Mesodermal cell (in vitro differentiated cells): Measurements from ENCODE around the gene NEDD8.

Source experiments
- H3K27ac ChIP-seq: 2 replicates; pipeline ENCODE4 v1.7.0; 2013; ENCODE audit warnings: mild to moderate bottlenecking, low read depth, low read length, moderate library complexity; ENCODE audit not compliant: severe bottlenecking
- H3K36me3 ChIP-seq: 2 replicates; pipeline ENCODE4 v1.7.1; 2013; ENCODE audit warnings: mild to moderate bottlenecking, low read length, moderate library complexity; ENCODE audit not compliant: control insufficient read depth, insufficient read depth
- H3K4me1 ChIP-seq: one replicate; pipeline ENCODE4 v1.7.1; 2013; ENCODE audit warnings: mild to moderate bottlenecking, low read length; ENCODE audit not compliant: insufficient read depth, control insufficient read depth, poor library complexity, severe bottlenecking
- H3K4me3 ChIP-seq: 2 replicates; pipeline ENCODE4 v1.7.0; 2013; ENCODE audit warnings: low read length, control low read depth, mild to moderate bottlenecking; ENCODE audit not compliant: insufficient read depth, poor library complexity, severe bottlenecking; ENCODE audit errors: extremely low read depth
- H3K9me3 ChIP-seq: 2 replicates; pipeline ENCODE4 v1.7.1; 2013; ENCODE audit warnings: mild to moderate bottlenecking, low read length, moderate library complexity; ENCODE audit not compliant: control insufficient read depth
- WGBS, 2 experiments: methylation state at CpG; one replicate each; pipeline ENCODE4 v1.1.5; 2013; ENCODE audit warnings: missing lambda C conversion rate in 2 of 2; ENCODE audit not compliant: insufficient coverage in 2 of 2; 5-methylcytosine and 5-hydroxymethylcytosine counted together

The NEDD8 gene

DNA sequence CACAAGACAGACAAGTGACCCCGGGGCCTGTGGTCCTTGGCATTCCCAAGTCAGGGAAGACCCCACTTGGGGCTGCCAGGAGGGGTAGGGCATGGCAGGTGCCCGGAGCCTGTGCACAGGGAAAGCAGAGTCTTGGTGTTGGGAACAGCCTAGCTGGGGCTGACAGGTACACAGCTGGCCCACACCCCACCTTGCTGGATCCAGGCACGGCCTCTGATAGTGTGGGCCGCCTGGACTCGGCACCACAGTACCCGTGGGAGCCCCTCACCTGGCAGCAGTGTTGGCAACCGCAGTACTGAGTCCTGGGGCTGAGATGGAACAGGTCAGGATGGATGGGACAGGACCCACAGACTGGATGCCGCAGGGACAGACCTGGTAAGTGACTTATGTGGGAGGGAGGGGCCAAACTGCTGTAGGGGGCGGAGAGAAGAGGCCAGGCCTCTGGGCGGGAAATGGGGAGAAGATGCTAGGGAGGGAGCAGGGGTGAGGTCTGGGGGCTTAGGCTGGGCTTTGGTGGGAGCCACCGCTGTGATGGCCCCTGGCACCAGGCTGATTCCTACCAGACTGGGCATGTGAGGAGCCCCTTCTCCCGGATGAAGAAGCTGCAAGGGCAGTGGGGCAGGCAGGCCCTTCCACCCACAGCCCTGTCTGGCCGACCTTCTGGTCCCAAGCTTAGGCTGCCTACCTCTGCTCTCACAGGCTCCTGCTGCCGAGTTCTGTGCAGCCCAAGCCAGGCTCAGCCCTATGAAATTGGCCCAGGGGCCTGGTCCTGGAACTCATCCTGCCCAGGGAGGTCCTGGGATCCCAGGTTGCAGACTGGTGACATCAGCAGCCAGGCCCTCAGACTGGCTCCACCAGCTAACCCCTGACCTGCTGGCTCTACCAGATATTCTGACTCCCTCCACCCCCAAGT is 30.9 kb upstream of the NEDD8 start, which contains the start of gene TGM1:
TGM1 (minus strand) TSS at position 357 of the 913 bp plus-strand sequence. CDS start 825 bp downstream, outside the sequence.
- H3K27ac ChIP-seq: no peak within 1 kb of the TSS
- peaks cover 3% of the 10 kb centered on the region for H3K4me1 ChIP-seq
- H3K4me3 ChIP-seq: no peak within 1 kb of the TSS
- WGBS, 2 experiments: 70 to 79% methylated on average over 8 to 11 of the region's 14 CpGs
- no peaks in the 10 kb centered on the region for H3K9me3 ChIP-seq
- H3K36me3 ChIP-seq: peaks cover 12% of the 10 kb centered on the region

DNA sequence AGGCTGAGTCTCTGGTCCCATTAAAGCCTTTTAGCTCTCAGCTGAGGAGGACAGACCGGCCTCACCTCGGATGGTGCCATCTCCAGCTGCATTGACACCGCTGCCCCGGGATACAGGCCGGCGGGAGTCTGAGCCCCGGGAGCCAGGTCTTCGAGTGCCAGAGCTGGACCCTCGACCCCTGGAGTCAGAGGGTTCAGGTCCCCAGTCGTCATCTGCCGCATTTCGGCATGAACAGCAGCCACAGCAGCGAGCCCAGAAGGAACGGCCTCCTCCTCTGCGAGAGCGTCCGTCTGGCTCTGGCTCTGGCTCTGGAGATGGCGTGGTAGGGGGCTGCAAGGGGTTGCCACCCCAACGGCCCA is 29.8 kb upstream of the NEDD8 start:
- H3K27ac ChIP-seq: no peak overlapping the region
- H3K4me1 ChIP-seq: peaks cover 3% of the 10 kb centered on the region
- no peak overlapping the region for H3K4me3 ChIP-seq
- no peaks in the 10 kb centered on the region for H3K9me3 ChIP-seq
- H3K36me3 ChIP-seq: peaks cover 12% of the 10 kb centered on the region
- 91 to 93% methylated on average over 17 to 19 of the region's 19 CpGs for WGBS, 2 experiments

DNA sequence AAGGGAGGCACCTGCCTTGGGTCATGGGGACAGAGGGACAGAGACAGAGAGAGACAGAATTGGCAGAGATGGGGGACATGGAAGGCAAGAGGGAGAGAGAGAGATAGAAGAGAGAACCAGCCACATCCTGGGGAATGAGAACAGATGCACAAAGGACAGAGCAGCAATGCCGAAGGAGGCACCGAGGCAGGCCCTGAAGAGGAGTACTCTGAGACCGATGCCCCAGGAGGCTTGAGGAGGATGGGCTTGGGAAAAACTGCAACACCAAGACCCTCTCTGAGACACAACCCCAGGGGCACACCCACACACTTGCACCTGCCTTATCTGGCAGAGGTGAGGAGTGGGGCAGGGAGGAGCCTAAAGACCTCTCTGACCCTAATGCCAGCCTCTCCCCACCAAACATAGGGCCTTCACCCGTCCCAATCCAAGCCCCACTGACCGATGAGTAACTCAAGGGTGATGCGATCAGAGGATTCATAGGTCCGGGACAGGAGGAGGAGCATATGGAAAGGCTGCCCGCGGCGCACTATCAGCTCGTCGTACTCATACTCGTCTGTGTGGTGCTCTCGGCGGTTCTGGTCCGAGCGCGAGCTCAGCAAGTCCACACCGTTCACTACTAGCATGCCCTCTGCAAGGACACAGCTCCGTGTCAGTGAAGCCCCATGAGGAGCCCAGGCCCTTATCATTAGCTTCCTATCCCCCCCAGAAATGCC is 29.2 kb upstream of the NEDD8 start:
- Histone ChIP-seq H3K9me3 (no peaks in the 10 kb centered on the region), H3K27ac (no peak overlapping the region), H3K4me3 (no peak overlapping the region), H3K36me3 (peaks cover 8% of the 10 kb centered on the region), H3K4me1 (peaks cover 3% of the 10 kb centered on the region)
- WGBS, 2 experiments: 87 to 94% methylated on average over 18 to 20 of the region's 20 CpGs

DNA sequence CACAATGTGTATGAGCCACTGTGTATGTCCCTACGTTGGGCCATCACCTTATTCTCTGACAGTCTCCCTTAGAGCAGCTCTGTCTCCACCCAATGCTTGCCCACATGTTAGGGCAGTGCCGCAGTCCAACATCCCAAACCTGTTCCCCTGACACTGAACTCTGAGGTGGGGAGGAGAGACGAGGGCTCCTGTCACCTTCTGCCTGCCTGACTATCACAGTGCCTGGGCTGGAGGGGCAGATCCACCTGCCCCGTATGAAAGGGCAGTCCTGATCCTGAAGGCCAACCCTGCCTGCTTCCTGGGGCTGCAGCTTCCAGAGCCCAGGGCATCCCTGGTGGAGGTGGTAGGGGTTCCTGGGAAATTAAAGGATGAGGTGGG is 28.6 kb upstream of the NEDD8 start:
- no peaks in the 10 kb centered on the region for H3K9me3 ChIP-seq
- H3K27ac ChIP-seq: no peak overlapping the region
- WGBS, 2 experiments: 60 to 76% methylated on average over 1 to 3 of the region's 4 CpGs
- H3K4me3 ChIP-seq: no peak overlapping the region
- H3K4me1 ChIP-seq: peaks cover 3% of the 10 kb centered on the region
- H3K36me3 ChIP-seq: peaks cover 4% of the 10 kb centered on the region

DNA sequence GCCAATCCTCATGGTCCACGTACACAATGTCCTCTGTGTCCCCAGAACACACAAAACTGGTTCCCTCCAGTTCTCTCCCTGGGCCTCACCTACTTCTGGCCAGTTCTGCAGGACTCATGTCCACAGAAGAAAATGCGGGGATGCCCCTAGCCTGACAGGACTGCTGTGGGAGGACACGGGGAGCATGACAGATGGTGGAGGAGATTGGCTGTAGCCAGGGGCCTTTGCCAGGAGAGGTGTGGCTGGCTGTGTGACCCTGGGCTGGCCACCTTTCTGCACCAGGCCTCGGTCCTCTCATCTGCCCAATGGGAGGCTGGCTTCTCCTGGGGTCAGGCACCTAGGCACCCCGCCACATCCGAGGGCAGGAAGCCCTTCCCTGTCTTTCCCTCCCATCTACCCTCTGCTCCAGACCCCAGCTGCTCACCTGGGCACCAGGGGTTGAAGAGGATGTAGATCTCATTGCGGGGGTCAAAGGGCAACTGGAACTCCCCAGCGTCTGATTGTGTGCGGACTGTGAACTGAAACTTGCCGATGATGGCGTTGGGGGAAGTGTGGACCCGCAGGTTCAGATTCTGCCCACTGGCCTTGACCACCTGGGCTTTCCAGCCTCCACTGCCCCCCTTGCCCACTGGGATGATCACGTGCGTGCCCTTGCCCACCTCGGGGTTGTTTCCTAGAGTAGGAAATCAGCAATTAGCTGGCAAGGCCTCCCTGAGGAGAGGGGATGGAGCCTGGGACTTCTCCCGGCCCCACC is 28.0 kb upstream of the NEDD8 start:
- 90 to 93% methylated on average over 11 to 12 of the region's 16 CpGs for WGBS, 2 experiments

DNA sequence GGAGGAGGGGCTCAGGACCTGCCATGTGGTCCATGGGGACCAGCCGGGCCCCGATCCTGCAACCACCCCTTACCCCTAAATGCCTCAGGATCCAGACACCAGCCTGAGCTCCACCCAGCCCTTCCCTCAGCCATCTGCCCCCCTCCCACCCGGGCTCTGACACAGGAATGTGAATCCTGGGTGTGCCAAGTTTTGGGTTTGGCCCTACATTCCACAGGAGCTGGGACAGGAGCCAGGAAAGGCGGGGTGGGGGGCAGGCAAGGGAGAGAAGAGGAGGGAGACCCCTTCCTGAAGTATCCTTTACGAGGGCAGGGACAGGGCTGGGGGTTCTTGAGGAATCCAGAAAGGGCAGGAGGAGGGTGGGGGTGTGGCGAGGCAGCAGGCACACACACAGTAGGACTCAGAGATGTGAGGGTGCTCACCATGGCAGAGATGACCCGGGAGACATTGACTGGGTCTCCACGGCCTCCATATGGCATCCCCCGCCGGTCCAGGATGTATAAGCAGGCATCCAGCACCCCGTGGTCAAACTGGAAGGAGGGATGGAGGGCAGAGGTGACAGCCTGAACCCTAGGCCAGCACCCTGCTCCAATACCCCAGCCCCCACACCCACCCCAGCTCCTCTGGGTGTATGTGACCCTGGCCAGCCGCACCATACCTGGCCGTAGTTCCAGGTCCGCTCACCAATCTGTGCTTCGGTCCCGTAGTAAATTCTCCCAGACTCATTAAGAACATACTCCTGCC is 27.3 kb upstream of the NEDD8 start:
- 89 to 91% methylated on average over 13 to 14 of the region's 16 CpGs for WGBS, 2 experiments
- Histone ChIP-seq H3K9me3 (no peaks in the 10 kb centered on the region), H3K27ac (no peak overlapping the region), H3K4me3 (no peak overlapping the region), H3K36me3 (peaks cover 4% of the 10 kb centered on the region), H3K4me1 (peaks cover 3% of the 10 kb centered on the region)

More for the DNA sequence above, 28.0 kb upstream of the NEDD8 start:
- no peak overlapping the region for H3K27ac ChIP-seq
- peaks cover 4% of the 10 kb centered on the region for H3K36me3 ChIP-seq
- H3K4me1 ChIP-seq: peaks cover 3% of the 10 kb centered on the region
- H3K9me3 ChIP-seq: no peaks in the 10 kb centered on the region
- H3K4me3 ChIP-seq: no peak overlapping the region

DNA sequence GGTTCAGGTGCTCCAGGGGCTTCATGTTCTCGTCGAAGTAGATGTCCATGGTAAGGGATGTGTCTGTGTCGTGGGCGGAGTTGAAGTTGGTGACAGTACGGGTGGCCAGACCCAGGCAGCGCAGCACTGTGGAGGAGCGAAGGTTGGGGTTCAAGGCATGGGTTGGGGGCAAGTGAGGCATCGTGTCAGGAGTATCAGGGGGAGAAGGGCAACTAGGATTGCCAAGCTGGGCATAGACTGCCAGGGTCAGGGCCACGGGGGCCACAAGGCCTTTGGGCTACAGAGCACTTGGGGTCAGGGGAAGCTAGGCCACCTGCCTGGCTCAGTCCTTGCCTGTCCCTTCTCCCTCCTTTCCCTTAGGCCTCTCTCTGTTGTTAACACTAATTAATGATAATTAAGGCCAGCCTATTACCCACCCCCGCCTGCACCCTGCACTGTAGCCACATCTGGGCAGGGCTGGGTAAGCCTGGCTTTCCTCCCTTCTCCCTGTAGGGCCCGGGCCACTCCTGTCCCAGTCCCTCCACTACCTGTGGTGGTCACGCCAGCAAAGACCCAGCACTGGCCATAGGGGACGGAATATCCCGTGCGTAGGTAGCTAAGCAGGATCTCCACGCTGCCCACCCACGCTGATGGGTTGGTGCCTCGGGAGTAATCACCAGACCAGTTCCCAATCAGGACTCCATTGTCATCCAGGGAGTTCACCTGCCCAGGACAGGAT is 26.5 kb upstream of the NEDD8 start:
- H3K4me1 ChIP-seq: peaks cover 3% of the 10 kb centered on the region
- no peak overlapping the region for H3K27ac ChIP-seq
- peaks cover 4% of the 10 kb centered on the region for H3K36me3 ChIP-seq
- WGBS, 2 experiments: 94 to 95% methylated on average over 11 to 17 of the region's 18 CpGs
- H3K9me3 ChIP-seq: no peaks in the 10 kb centered on the region
- no peak overlapping the region for H3K4me3 ChIP-seq

DNA sequence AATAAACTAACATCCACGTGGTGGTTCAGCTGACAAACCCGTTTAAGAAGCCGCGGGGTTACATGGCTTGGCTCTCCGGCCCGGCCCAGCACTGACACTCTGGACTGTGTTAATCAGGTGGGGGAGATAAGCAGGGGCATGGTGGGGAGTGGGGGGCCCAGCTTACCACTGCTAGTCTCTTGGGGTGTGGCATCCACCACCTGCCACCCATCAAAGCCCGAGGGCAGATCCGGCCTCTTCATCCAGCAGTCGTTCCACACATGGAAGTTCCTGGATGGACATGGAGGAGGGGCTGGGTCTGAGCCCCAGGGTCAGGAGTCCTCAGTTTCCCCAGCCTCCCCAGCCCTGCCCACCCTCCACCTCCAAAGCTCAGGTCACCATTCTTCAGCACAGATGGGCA is 26.0 kb upstream of the NEDD8 start:
- Histone ChIP-seq H3K4me1 (peaks cover 3% of the 10 kb centered on the region), H3K27ac (no peak overlapping the region), H3K36me3 (peaks cover 4% of the 10 kb centered on the region), H3K9me3 (no peaks in the 10 kb centered on the region), H3K4me3 (no peak overlapping the region)
- WGBS, 2 experiments: 94 to 97% methylated on average over 5 to 9 of the region's 9 CpGs

DNA sequence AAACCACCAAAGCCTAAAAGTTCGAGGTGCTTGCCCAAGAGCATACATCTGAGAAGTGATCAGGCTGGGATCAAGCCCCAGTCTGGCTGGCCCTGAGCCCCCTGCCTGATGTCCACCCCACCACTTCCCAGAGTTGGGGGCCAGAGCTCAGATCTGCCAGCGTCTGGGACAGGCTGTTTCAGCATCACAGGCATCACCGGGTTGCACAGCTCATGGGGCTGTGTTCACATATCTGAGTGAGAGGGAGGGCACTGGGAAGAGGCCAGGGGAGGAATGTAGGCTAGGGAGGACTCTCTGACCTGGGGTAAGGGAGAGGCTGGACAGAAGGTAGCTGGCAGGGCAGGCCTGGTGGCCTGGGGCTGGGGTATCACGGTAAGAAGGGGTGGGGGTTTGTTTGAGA is 24.8 kb upstream of the NEDD8 start:
- no peak overlapping the region for H3K4me3 ChIP-seq
- no peak overlapping the region for H3K27ac ChIP-seq
- peaks cover 4% of the 10 kb centered on the region for H3K36me3 ChIP-seq
- no peaks in the 10 kb centered on the region for H3K9me3 ChIP-seq
- WGBS, 2 experiments: 77 to 87% methylated on average over 2 to 3 of the region's 4 CpGs
- H3K4me1 ChIP-seq: peaks cover 7% of the 10 kb centered on the region
